Occipital lobe (tissue), 2 donors: ENCODE data around the gene HOXD11. TPM values are rescaled to one million over a fixed set of nuclear protein-coding genes. Genes with fewer than 3 reads are reported as not detected.

Experiments
- DNase-seq: peaks from one replicate; lab custom pipeline; 2025; lab: John Stamatoyannopoulos, UW
- total RNA-seq: library from RNA; depleted of rRNA; stranded (reverse); fragments of >200 nt; gene quantifications from one replicate; pipeline ENCODE4 v1.2.3, GENCODE V29; 2014

The HOXD11 gene
- total RNA-seq, 1 donor from 2014 or later = not detected

DNA sequence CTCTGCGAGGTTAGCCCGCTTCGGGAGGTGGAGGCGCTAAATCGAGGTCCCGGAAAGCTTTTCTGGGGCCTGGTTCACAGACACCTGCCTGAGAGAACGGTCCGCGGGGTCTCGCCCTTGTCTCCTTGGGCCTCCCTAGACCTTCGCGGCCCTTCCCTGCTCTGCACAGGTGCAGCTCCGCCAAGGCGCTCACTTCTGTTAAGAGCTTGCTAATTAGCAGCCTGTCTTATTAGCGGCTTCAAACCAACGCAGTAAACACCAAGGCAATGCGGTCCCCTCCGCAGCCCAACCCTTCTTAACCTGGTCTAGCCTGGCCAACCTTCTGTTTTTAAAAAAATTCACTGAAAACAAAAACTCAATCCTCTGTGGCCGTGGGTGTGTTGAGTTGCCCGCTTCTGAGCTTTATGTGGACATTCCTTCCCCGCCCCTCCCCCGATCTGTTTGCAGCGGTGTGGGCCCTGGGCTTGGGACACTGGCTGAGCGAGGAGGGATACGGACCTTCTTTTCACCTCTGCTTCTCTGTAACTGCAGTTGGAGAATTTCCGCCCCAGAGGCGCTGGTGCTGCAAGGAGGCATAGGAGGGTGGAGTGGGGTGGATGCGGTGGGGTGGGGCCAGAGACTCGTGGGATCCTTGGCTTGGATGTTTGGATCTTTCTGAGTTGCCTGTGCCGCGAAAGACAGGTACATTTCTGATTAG lies 40.9 kb downstream of the HOXD11 start:
- no peak for DNase-seq

DNA sequence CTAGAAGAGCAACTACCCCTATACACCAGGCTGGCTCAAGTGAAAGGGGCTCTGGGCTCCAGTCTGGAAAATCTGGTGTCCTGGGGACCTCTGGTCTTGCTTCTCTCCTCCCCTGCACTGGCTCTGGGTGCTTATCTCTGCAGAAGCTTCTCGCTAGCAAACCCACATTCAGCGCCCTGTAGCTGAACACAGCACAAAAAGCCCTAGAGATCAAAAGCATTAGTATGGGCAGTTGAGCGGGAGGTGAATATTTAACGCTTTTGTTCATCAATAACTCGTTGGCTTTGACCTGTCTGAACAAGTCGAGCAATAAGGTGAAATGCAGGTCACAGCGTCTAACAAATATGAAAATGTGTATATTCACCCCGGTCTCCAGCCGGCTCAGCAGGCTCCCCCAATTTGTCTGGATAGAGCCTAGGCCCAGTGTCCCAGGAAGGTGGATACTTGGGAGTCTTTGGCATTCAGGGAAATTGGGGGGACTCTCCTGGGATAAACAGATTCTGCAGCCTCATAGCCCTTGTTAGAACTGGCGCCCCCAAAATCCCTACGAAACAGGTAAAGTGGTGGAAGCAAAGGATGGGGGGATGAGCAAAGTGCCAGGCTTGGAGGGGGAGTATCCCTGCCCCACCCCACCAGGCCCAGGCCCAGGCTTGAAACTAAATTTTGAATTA lies 41.8 kb downstream of the HOXD11 start:
- no peak for DNase-seq

DNA sequence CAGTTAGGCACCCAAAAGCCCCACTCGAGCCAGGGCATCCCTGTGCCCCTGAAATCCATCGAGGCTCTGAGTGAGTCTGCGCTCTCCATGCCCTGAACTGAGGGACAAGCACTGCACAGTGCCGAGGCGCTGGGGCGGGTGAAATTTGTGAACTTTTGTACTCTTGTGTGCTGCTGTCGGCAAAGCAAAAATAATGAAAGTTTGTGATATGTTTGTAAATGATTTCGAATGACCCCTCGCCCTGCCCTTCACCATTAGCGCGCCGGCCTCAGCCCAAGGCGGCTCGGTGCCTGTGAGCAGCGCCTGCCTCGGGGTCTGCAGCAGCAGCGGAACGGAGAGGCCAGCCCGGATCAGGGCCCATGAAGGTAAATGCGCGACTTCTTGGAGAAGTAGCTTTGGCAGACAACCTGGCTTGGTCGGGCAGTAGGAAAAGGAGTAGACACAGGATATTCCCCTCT lies 42.4 kb downstream of the HOXD11 start:
- DNase-seq = no peak

DNA sequence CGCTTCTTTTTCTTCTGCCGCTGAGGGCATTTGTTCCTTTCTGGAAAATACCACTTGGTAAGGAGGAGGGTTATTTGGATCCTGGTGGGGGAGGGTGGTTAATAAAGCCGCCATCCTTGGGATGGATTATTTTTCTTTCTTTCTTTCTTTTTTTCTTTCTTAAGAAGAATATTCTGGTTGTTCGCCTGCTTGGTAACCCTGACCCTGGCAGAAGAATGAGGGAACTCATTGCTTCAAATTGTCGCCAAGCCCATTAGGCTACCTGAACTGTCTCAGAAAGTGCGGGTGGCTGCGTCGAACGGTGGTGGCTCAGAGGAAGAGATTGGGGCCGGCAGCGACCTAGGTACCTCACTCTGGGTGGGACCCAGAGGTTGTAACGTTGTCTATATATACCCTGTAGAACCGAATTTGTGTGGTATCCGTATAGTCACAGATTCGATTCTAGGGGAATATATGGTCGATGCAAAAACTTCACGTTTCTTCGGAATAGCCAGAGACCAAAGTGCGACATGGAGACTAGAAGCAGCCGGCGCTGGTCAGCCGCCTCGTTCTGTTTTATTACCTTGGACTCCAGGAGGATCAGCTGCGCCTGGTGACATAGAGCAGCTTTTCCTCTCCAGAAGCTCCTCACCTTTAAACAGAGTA lies 43.0 kb downstream of the HOXD11 start:
- DNase-seq = no peak

DNA sequence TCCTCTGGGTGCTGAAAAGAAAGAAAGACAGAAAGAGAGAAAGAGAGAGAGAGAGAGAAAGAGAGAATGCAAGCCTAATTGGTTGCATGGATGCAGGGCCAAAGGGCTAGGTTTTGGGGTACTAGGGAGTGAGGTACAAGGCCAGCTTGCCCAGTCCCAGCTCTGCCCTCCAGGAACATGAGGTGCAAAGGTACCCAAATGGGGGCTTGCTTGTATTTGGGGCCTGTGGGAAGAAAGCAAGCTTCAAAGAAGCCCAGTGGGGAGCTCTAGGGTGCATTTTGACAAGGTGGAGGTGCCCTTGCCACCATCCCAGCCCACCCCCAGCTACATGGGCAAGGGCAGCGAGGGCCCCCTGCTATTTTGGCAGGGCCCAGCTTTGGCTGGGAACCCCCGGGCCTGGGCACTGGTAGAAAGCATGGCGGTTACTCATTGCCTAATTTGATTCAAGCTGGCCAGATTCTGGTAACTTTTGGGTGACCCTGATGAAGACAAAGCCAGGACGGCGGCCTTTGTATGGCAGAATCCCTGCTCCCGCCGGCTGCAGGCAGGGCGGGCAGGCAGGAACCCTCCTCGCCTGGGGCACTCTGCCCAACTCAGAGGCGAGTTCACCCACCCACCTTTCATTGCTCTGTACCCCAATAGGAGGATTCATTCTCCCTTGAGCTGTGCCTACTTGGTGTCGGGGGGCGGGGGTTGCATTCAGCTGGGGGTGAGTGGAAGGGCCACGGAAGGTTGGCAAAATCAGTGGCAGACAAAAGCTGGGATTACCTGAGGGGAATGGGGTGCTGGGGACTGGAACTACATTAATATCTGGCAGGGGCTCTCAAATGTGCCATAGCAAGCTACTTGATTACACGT lies 43.7 kb downstream of the HOXD11 start:
- DNase-seq = no peak

DNA sequence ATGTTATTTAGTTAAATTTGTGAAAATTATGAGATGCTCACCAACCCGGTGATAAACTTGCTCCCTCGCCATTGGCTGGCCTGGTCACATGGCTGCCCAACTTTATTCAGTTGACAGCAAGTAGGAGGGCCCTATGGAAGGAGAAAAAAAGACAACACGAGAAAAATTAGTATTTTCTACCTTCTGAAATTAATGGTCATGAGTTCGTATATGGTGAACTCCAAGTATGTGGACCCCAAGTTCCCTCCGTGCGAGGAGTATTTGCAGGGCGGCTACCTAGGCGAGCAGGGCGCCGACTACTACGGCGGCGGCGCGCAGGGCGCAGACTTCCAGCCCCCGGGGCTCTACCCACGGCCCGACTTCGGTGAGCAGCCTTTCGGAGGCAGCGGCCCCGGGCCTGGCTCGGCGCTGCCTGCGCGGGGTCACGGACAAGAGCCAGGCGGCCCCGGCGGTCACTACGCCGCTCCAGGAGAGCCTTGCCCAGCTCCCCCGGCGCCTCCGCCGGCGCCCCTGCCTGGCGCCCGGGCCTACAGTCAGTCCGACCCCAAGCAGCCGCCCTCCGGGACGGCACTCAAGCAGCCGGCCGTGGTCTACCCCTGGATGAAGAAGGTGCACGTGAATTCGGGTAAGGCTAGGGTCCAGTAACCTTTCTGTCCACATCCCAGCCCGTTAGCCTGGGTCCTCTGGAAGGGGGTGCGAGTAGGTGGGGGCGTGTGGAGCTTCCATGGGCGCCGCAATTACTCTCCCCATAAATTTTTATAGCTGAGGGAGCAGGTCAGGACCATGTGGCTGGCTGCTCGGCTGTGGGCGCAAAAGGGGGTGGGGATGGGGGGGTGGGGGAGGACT lies 44.6 kb downstream of the HOXD11 start, which contains the start of gene HOXD4:
TSS of gene HOXD4 (plus strand) at position 109 of the 846 bp plus-strand sequence. CDS start at position 193, 84 bp downstream.
- no peak for DNase-seq

DNA sequence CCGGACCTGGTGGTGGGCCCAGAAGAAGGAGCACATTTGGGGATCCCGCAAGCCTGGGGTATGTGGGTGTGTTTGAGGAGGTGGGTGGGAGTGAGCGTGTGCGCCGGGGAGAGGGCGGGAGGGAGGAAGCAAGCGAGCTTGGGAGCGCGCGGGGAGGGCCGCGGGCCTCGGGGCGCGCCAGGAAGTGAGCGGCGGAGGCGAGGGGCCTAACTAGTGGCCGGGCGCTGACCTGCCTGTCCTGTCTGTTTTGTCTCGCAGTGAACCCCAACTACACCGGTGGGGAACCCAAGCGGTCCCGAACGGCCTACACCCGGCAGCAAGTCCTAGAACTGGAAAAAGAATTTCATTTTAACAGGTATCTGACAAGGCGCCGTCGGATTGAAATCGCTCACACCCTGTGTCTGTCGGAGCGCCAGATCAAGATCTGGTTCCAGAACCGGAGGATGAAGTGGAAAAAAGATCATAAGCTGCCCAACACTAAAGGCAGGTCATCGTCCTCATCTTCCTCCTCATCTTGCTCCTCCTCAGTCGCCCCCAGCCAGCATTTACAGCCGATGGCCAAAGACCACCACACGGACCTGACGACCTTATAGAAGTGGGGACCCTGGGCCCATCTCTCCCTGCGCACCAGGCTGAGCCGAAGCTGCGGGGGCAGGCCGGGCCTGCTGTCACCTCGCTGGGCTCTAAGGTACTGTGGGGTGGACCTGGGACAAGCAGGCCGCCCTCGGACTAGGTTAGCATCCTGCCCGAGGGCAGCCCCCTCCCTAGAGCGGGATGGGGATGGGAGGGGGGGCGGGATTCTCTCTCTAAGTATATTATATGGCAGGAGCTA lies 45.5 kb downstream of the HOXD11 start:
- DNase-seq = no peak

DNA sequence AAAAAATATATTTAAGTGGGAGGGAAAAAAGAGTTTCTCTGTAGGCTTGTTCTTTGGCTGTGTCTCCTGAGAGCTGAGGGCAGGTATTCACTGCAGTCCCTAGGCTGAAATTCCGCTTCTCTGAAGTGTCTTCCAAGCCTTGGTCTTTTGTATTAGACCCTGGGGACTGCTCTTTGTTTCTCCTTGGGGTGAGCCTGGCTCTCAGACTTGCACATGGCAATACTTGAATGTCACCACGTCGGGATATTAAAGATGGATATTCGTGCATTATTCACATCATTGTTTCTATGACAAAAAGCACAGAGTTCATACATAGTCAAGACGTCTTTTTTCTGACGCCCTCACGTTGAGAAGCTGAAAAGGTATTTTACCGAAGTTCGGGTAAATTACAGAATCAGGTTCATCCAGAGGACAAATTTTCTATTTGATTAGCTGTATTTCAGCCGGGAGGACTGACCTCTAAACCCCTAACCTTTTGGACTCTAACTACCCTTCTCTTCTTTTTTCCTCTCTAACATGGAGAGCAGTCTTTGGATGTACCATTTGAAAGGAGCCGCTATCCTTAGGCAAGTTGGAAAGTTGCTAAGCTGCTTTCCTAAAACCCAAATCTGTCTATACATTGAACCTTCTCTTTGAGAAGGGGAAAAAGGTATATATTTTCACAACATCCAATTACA lies 47.6 kb downstream of the HOXD11 start:
- no peak for DNase-seq

DNA sequence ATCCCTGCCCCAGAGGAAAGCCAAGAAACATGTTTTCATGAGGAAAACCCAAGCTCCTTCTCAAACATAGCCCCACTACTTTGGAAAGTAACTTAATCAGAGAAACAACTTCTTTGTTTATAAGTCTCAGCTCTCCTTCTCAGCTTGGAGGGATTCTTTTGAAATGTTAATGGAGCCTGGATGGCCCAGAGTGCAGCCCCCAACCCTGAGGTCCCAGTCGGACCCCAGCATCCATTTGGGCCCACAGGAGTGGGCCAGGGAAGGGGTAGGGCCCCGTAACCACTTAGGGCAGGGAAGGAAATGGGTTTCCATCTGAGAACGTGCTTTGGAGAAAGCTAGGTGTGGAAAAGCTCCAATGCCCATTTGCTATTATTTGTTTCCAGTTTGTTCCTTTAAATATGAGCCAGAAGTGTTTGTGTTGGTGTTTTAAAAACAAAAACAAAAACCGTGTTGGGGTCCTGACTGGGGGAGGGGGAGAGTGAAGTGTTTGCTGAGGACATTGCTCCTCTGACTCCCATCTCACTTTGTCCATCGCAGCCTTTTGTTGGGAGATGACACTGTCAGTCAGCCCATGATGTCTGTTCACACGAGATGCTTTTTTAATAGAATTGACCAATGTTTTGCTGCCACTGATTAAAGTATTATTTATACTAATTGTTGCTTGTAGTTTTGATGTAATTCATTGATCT lies 48.4 kb downstream of the HOXD11 start:
- DNase-seq = no peak

DNA sequence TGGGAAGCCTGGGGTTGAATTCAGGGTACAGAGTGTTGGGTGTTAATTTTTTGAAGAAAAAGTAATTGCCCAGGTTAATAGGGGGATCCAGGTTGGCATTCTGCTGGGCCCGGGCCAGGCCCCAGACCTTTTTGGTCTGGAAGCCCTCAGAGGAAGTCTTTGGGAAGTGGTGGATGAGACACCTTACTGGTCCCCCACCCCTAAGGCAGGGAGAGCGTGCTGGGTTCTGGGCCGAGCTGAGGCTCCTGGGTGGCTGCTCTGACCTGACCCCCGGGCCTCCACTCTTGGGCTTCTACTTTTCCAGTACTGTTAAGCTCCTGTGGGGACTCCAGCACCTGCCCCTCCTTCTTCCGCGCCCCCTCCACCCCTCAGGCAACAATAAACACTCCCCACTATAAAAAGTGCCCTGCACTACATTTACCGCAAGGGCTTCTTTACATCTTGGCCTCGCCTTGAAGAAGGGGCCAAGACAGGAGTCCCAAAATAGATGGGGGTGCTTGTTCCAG lies 49.3 kb downstream of the HOXD11 start:
- DNase-seq = no peak

DNA sequence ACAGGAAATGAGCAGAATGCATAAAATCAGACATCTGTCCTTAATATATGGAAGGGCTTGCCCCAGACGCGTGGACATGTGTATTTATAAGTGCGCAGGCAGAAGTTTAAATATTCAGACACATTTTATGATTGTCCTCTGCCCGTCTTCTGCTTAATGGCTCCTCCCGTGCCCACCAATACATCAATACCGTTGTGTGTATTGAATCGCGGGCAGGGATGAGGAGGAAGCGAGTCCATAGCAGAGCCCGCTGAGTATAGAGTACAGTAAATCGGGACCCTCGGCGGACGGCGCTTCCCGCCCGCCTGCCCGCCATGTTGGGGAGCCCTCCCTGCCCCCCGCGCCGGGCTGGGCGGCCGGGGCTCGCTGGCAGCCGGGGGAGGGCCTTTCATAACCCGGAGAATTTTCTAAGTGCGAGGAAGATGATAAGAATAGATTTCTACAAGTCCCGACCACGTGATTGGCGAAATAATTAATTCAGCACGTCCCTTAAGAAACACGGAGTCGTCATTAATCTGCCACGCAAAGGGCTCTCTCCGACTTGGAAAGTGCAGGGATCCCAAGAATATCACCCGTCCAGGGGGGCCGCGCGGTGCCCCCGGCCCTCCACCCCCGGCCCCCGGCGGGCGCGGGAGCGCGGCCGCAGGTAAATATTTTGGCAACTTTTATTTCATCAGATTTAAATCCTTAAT lies 49.9 kb downstream of the HOXD11 start, which contains the start of gene HOXD3:
TSS of gene HOXD3 (plus strand) at position 501 of the 692 bp plus-strand sequence. CDS start 11,808 bp downstream, outside the sequence.
- DNase-seq = no peak

DNA sequence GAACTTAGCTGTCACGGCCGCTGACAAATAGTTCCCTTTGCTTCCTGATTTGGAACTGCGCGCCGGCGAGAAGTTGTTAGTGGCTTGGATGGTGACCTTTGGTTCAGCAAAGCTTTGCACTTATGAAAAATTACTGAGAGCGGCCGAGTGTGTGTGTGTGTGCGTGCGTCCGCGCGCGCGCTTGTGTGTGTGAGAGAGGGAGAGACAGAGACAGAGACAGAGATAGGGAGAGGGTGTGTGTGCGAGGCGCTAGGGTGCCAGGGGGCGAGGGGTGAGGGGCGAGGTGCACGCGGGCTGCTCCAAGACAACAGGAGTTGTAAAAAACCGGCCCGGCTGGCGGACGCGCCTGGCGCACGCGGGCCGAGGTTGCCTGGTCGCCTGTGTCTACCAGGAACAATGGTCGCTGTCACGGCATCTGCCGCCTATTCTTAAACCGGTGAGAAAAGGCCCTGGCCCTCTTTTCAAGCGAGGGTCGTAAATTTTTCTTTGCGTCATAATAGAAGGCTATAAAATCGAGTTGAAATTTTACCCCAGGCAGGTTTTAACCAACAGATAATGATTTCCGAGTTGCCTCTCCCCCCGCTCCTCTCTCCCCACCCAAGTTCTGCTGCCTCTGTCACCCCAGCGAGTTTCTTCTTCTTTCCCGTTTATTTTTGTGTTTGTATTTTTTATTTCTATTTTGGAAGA lies 50.6 kb downstream of the HOXD11 start:
- DNase-seq = no peak

DNA sequence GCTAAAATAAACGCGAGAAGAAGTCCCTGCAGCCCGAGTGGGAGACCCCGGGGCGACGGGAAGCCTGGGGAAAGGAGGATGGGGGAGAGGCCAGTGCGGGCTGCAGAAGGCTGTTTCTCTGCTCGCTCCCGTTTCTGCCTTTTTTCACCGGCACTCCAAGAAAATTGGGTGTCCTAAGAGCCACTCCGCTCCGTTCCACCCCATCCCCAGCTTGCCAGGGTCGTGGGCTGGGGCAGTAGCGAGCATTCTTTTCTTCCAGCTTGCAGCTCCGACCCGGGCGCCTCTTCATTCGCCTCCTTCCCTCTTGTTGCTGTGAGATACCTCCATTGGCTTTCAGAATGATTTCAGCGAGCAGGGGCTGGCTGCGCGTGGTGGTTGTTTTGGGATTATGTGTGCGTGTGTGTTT lies 51.1 kb downstream of the HOXD11 start:
- DNase-seq = no peak

DNA sequence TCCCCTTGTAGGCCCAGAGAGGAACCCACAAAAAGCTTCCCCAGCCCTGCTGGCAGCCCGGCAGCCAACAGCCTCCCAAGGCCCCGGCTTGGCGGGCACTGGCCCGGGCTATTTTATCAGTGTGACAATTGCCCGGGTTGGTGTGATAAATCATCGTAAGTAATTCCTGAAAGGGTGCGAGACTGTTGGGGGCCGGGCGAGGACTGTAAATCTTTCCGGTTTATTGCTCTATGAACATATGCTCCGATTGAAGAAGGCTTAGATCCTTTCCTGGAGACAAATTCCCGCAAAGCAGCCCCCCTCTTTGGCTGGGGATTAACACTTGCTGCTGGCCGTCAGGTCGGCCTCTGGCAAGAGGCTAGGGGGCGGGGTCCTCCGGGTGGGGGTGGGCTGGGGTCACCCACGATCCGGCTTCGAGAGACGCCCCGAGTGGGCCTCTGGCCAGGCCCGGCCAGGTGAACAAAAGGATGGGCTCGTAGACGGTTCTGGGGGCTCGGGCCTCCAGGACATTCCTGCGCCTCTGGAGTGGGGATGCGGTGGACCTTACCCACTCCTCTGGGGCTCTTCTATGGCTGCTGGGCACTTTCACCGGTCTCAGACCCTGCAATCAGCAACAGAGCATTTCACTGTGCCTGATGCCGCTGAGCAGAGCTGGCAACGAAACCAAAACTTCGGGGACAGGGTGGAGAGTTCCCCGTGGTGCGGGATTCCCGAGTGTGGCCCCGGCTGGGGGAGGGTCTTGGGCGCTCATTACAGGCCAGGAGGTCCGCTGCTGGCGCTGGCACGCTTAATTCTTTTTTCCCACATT lies 52.0 kb downstream of the HOXD11 start:
- DNase-seq = no peak
